A673 (cell line): ENCODE data around the gene GLYATL1B.

Experiments used
- EZH2 ChIP-seq: fragments of 200-600 bp; sonication (generic); IDR thresholded peaks from 2 replicates; pipeline ENCODE4 v1.6.1; 2017; ENCODE audit warnings: borderline replicate concordance, low read depth, mild to moderate bottlenecking, mixed read lengths, antibody characterized with exemption, low read length; ENCODE audit not compliant: poor library complexity, severe bottlenecking
- TF ChIP-seq, protein P1 (sequence below): fragments of 300-800, 200-600 bp; sonication (generic); conservative IDR thresholded peaks from 2 replicates; pipeline ENCODE4 v1.5.1; 2017; ENCODE audit warnings: low read depth, mild to moderate bottlenecking, antibody characterized with exemption, low read length, moderate library complexity, mixed read lengths

DNA sequence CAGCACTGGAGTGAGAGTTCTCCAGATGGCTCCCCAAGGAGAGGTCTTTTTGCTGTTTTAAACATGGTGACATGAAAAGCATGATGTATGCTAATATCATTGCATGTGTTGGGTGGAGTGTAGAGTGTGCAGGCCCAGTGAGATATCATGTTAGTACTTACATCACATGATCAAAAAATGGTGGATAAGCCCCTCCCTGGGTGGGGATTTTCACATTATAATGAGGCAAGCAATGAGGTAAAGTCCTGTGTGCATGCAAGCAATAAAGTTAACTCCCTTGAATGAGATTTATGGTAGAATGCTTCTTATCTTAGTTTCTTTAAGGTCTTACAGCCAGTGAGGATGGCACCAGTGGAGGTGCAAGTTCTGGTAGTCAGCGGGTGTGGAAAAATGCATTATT lies 29.4 kb downstream of the GLYATL1B start:
- TF ChIP-seq, protein P1, sequence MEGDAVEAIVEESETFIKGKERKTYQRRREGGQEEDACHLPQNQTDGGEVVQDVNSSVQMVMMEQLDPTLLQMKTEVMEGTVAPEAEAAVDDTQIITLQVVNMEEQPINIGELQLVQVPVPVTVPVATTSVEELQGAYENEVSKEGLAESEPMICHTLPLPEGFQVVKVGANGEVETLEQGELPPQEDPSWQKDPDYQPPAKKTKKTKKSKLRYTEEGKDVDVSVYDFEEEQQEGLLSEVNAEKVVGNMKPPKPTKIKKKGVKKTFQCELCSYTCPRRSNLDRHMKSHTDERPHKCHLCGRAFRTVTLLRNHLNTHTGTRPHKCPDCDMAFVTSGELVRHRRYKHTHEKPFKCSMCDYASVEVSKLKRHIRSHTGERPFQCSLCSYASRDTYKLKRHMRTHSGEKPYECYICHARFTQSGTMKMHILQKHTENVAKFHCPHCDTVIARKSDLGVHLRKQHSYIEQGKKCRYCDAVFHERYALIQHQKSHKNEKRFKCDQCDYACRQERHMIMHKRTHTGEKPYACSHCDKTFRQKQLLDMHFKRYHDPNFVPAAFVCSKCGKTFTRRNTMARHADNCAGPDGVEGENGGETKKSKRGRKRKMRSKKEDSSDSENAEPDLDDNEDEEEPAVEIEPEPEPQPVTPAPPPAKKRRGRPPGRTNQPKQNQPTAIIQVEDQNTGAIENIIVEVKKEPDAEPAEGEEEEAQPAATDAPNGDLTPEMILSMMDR: no peak
- no peak for TF ChIP-seq EZH2
